ENCODE results near the gene CDC14B. TPM values are rescaled to one million over a fixed set of nuclear protein-coding genes. Genes with fewer than 3 reads are reported as not detected.

The CDC14B gene
- total RNA-seq, 1 experiment from 2014 or later: 57.1 TPM

DNA sequence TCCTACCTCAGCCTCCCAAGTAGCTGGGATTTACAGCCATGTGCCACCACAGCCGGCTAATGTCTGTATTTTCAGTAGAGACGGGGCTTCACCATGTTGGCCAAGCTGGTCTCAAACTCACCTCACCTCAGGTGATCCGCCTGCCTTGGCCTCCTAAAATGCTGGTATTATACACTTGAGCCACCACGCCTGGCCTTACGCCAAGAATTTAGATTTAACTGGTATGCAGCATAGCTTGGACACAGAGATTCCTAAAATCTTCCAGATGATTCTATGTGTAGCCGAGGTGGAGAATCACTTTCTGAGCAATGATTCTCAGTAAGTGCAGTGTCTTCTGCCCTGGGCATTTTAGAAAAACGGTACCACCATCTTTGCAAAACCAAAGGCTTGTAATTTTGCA, 95.6 kb downstream of the CDC14B start:
- ChIA-PET CTCF (no interaction called here), POLR2A (no interaction called here)
- Mint-ChIP-seq H3K27me3 (ENCODE audit: low read depth) (no peaks in the 10 kb centered on the region), H3K4me3 (no peak overlapping the region), H3K9me3 (no peaks in the 10 kb centered on the region), H3K36me3 (peaks cover 73% of the 10 kb centered on the region), H3K4me1 (no peaks in the 10 kb centered on the region), H3K27ac (no peak overlapping the region)
- TF ChIP-seq JUN (CRISPR knock-in tag; IDR thresholded peaks at IDR 0.05) (no peak), PRDM15 (CRISPR knock-in tag; IDR thresholded peaks at IDR 0.05) (no peak), CREM (CRISPR knock-in tag; IDR thresholded peaks at IDR 0.05) (no peak), RELA (CRISPR knock-in tag; IDR thresholded peaks at IDR 0.05; ENCODE audit: borderline replicate concordance) (no peak), JAZF1 (CRISPR knock-in tag; IDR thresholded peaks at IDR 0.05) (no peak), NR1H2 (CRISPR knock-in tag; IDR thresholded peaks at IDR 0.05) (no peak), ZNF532 (CRISPR knock-in tag; IDR thresholded peaks at IDR 0.05; ENCODE audit: borderline replicate concordance) (no peak), ZNF263 (CRISPR knock-in tag; IDR thresholded peaks at IDR 0.05; ENCODE audit: low read depth) (no peak), ESRRA (CRISPR knock-in tag; IDR thresholded peaks at IDR 0.05; ENCODE audit: borderline replicate concordance) (no peak), ZNF317 (CRISPR knock-in tag; IDR thresholded peaks at IDR 0.05; ENCODE audit: borderline replicate concordance, low read depth) (no peak), KAT7 (CRISPR knock-in tag; IDR thresholded peaks at IDR 0.05; ENCODE audit: borderline replicate concordance) (no peak), NR3C1 (CRISPR knock-in tag; conservative IDR thresholded peaks at IDR 0.05; ENCODE audit: low read depth) (no peak)
- TF ChIP-seq, protein P1, sequence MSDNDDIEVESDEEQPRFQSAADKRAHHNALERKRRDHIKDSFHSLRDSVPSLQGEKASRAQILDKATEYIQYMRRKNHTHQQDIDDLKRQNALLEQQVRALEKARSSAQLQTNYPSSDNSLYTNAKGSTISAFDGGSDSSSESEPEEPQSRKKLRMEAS (CRISPR knock-in tag; IDR thresholded peaks at IDR 0.05): no peak
- TF ChIP-seq, protein P2, sequence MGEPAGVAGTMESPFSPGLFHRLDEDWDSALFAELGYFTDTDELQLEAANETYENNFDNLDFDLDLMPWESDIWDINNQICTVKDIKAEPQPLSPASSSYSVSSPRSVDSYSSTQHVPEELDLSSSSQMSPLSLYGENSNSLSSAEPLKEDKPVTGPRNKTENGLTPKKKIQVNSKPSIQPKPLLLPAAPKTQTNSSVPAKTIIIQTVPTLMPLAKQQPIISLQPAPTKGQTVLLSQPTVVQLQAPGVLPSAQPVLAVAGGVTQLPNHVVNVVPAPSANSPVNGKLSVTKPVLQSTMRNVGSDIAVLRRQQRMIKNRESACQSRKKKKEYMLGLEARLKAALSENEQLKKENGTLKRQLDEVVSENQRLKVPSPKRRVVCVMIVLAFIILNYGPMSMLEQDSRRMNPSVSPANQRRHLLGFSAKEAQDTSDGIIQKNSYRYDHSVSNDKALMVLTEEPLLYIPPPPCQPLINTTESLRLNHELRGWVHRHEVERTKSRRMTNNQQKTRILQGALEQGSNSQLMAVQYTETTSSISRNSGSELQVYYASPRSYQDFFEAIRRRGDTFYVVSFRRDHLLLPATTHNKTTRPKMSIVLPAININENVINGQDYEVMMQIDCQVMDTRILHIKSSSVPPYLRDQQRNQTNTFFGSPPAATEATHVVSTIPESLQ (CRISPR knock-in tag; IDR thresholded peaks at IDR 0.05): no peak
- TF ChIP-seq, protein P3, sequence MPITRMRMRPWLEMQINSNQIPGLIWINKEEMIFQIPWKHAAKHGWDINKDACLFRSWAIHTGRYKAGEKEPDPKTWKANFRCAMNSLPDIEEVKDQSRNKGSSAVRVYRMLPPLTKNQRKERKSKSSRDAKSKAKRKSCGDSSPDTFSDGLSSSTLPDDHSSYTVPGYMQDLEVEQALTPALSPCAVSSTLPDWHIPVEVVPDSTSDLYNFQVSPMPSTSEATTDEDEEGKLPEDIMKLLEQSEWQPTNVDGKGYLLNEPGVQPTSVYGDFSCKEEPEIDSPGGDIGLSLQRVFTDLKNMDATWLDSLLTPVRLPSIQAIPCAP (CRISPR knock-in tag; IDR thresholded peaks at IDR 0.05): no peak
- no peak for DNase-seq (ENCODE audit: low spot score)
- no peak for ATAC-seq

- ChIA-PET CTCF (no interaction called here), POLR2A (no interaction called here)
- no peaks in the 10 kb centered on the region for H3K27me3 Mint-ChIP-seq (ENCODE audit: low read depth)
- no peaks in the 10 kb centered on the region for H3K4me1 Mint-ChIP-seq
- TF ChIP-seq, protein P2 (CRISPR knock-in tag; IDR thresholded peaks at IDR 0.05): no peak
- TF ChIP-seq FOXK1 (CRISPR knock-in tag; IDR thresholded peaks at IDR 0.05) (no peak), FOXJ3 (CRISPR knock-in tag; IDR thresholded peaks at IDR 0.05; ENCODE audit: borderline replicate concordance) (no peak), SMAD3 (CRISPR knock-in tag; IDR thresholded peaks at IDR 0.05; ENCODE audit: borderline replicate concordance) (no peak)
- TF ChIP-seq, protein P3 (CRISPR knock-in tag; IDR thresholded peaks at IDR 0.05): no peak
- H3K36me3 Mint-ChIP-seq: peaks cover 71% of the 10 kb centered on the region
- no peak overlapping the region for H3K4me3 Mint-ChIP-seq
- peak overlapping the region; percentile 54 for H3K27ac Mint-ChIP-seq
- DNase-seq (ENCODE audit: low spot score) (no peak), ATAC-seq (no peak)
- H3K9me3 Mint-ChIP-seq: no peaks in the 10 kb centered on the region
These were observed 96.3 kb downstream of the CDC14B start for GRCh38 chr9:96523374-96523773.
